Caco-2 (cell line): ENCODE data around the gene GP9. TPM values are rescaled to one million over a fixed set of nuclear protein-coding genes. Genes with fewer than 3 reads are reported as not detected.

Source experiments
- BruUV-seq: library from RNA; stranded (reverse); fragments of 400-500 nt; replicated peaks from 2 replicates; lab custom pipeline; 2021; lab: Mats Ljungman, UMichigan
- CTCF ChIA-PET: fragments of 300-600 bp; sonication (Branson Sonifier 250); formaldehyde crosslinking; loops from one replicate; lab custom pipeline; 2022; ENCODE audit warnings: antibody characterized with exemption; lab: Charles Lee
- POLR2A ChIA-PET: fragments of 300-600 bp; sonication (Branson Sonifier 250); formaldehyde crosslinking; loops from one replicate; lab custom pipeline; 2022; ENCODE audit warnings: antibody characterized with exemption; lab: Charles Lee
- DNase-seq, 2 experiments: peaks; one replicate each; pipeline versions ENCODE4 v3.0.0 to v3.0.0-alpha.2; 2020 to 2022
- H3K27me3 ChIP-seq: replicated peaks from 2 replicates; pipeline ENCODE4 v1.6.0; 2011; ENCODE audit warnings: low read length; ENCODE audit not compliant: control insufficient read depth, insufficient read depth
- H3K36me3 ChIP-seq: 2 replicates; pipeline ENCODE4 v1.5.1; 2011; ENCODE audit warnings: low read length; ENCODE audit not compliant: control insufficient read depth, insufficient read depth
- H3K4me1 ChIP-seq: fragments of 250-450 bp; sonication (Bioruptor Pico); 2 replicates; pipeline ENCODE4 v1.5.1; 2020; ENCODE audit warnings: mild to moderate bottlenecking
- H3K4me3 ChIP-seq: 2 replicates; pipeline ENCODE4 v1.5.1; 2011; ENCODE audit warnings: low read depth, mild to moderate bottlenecking, control low read depth, low read length
- H3K9me3 ChIP-seq: fragments of 250-450 bp; sonication (Bioruptor Pico); 2 replicates; pipeline ENCODE4 v1.5.1; 2020; ENCODE audit warnings: mild to moderate bottlenecking, moderate library complexity
- H3K27ac Mint-ChIP-seq: one replicate; pipeline ENCODE4 v1.8.0; 2022; ENCODE audit warnings: mixed read lengths; ENCODE audit not compliant: unreplicated experiment
- H3K27me3 Mint-ChIP-seq: one replicate; pipeline ENCODE4 v1.8.0; 2022; ENCODE audit warnings: mixed read lengths; ENCODE audit not compliant: insufficient read depth, unreplicated experiment
- H3K36me3 Mint-ChIP-seq: one replicate; pipeline ENCODE4 v1.8.0; 2022; ENCODE audit warnings: mild to moderate bottlenecking, mixed read lengths; ENCODE audit not compliant: insufficient read depth, unreplicated experiment
- H3K4me1 Mint-ChIP-seq: one replicate; pipeline ENCODE4 v1.8.0; 2022; ENCODE audit warnings: low read depth, mixed read lengths; ENCODE audit not compliant: unreplicated experiment
- H3K4me3 Mint-ChIP-seq: one replicate; pipeline ENCODE4 v1.8.0; 2022; ENCODE audit warnings: mild to moderate bottlenecking, moderate library complexity, mixed read lengths; ENCODE audit not compliant: unreplicated experiment
- H3K9me3 Mint-ChIP-seq: one replicate; pipeline ENCODE4 v1.8.0; 2022; ENCODE audit warnings: mixed read lengths; ENCODE audit not compliant: unreplicated experiment
- CTCF ChIP-seq, 2 experiments: fragments of 200-600 bp in 1 of 2; IDR thresholded peaks; 1 replicate in 1 of 2; 2 replicates in 1 of 2; pipeline versions ENCODE4 v1.5.1 to v1.8.0; 2011 to 2022; ENCODE audit warnings: antibody characterized with exemption in 1 of 2, control low read depth in 1 of 2, inconsistent platforms in 1 of 2, low read depth in 1 of 2, low read length in 1 of 2, mild to moderate bottlenecking in 1 of 2, moderate library complexity in 1 of 2; ENCODE audit not compliant: insufficient read depth in 1 of 2, severe bottlenecking in 1 of 2, unreplicated experiment in 1 of 2
- intact Hi-C: fragments of 100-400 bp; cut with micrococcal nuclease; formaldehyde crosslinking; loops from one replicate; pipeline ENCODE4 v1.10.0; 2022; ENCODE audit not compliant: unreplicated experiment
- total RNA-seq: library from RNA; stranded (reverse); gene quantifications from 2 replicates; pipeline ENCODE4 v1.2.3, GENCODE V29; 2022

Gene GP9
- total RNA-seq, 1 experiment from 2014 or later, result not detected

- no peaks in the 10 kb centered on the region for H3K9me3 ChIP-seq
- CTCF ChIA-PET, result interaction anchor here (1.3 kb wide), 1 partner anchor 20 kb away, joined by 4 read pairs; no protein-coding TSS in a partner anchor
- H3K27me3 ChIP-seq, result no peaks in the 10 kb centered on the region
- Mint-ChIP-seq H3K36me3 (no peaks in the 10 kb centered on the region), H3K4me1 (no peaks in the 10 kb centered on the region), H3K9me3 (no peaks in the 10 kb centered on the region), H3K27ac (no peak overlapping the region), H3K27me3 (no peaks in the 10 kb centered on the region), H3K4me3 (no peak overlapping the region)
- BruUV-seq, result no TSS peak
- no peak for TF ChIP-seq CTCF (IDR thresholded peaks at IDR 0.05; ENCODE audit: insufficient read depth in 1 of 2, low read depth in 1 of 2, low read length in 1 of 2, severe bottlenecking in 1 of 2, unreplicated experiment in 1 of 2)
- H3K4me3 ChIP-seq, result no peak overlapping the region
- POLR2A ChIA-PET, result no interaction called here
- DNase-seq, result no peak
- intact Hi-C loops, result no loop called here
- no peaks in the 10 kb centered on the region for H3K36me3 ChIP-seq
- H3K4me1 ChIP-seq, result no peaks in the 10 kb centered on the region
Measured at GRCh38 chr3:129033151-129033550, 27.4 kb upstream of the GP9 start.

GRCh38 chr3:129033633-129034321 is 26.8 kb upstream of the GP9 start:
- Histone ChIP-seq H3K4me3 (no peak overlapping the region), H3K4me1 (no peaks in the 10 kb centered on the region), H3K27me3 (no peaks in the 10 kb centered on the region), H3K9me3 (no peaks in the 10 kb centered on the region), H3K36me3 (no peaks in the 10 kb centered on the region)
- no peaks in the 10 kb centered on the region for H3K27me3 Mint-ChIP-seq
- no peaks in the 10 kb centered on the region for H3K36me3 Mint-ChIP-seq
- POLR2A ChIA-PET, result no interaction called here
- H3K9me3 Mint-ChIP-seq, result no peaks in the 10 kb centered on the region
- intact Hi-C loops, result no loop called here
- H3K4me1 Mint-ChIP-seq, result no peaks in the 10 kb centered on the region
- H3K4me3 Mint-ChIP-seq, result no peak overlapping the region
- H3K27ac Mint-ChIP-seq, result no peak overlapping the region
- TF ChIP-seq CTCF (IDR thresholded peaks at IDR 0.05; ENCODE audit: insufficient read depth in 1 of 2, low read depth in 1 of 2, low read length in 1 of 2, severe bottlenecking in 1 of 2, unreplicated experiment in 1 of 2), result no peak
- BruUV-seq, result no TSS peak
- CTCF ChIA-PET, result no interaction called here
- no peak for DNase-seq

- Histone ChIP-seq H3K4me1 (no peaks in the 10 kb centered on the region), H3K27me3 (no peaks in the 10 kb centered on the region), H3K36me3 (no peaks in the 10 kb centered on the region), H3K9me3 (no peaks in the 10 kb centered on the region), H3K4me3 (no peak overlapping the region)
- TF ChIP-seq CTCF (IDR thresholded peaks at IDR 0.05; ENCODE audit: insufficient read depth in 1 of 2, low read depth in 1 of 2, low read length in 1 of 2, severe bottlenecking in 1 of 2, unreplicated experiment in 1 of 2), result no peak
- H3K36me3 Mint-ChIP-seq, result no peaks in the 10 kb centered on the region
- no peak overlapping the region for H3K4me3 Mint-ChIP-seq
- H3K9me3 Mint-ChIP-seq, result no peaks in the 10 kb centered on the region
- no peak overlapping the region for H3K27ac Mint-ChIP-seq
- CTCF ChIA-PET, result no interaction called here
- intact Hi-C loops, result no loop called here
- POLR2A ChIA-PET, result interaction anchor here (0.6 kb wide), 1 partner anchor 87 kb away, joined by 3 read pairs; the partner anchor contains the start of gene RAB43
- H3K4me1 Mint-ChIP-seq, result no peaks in the 10 kb centered on the region
- no TSS peak for BruUV-seq
- no peak for DNase-seq
- H3K27me3 Mint-ChIP-seq, result no peaks in the 10 kb centered on the region
Measured at GRCh38 chr3:129034642-129035041, 25.9 kb upstream of the GP9 start.
